DND-41 (cell line): ENCODE measurements around the gene CPZ.

ENCODE experiments used
- CTCF ChIP-seq: IDR thresholded peaks from 2 replicates; pipeline ENCODE4 v1.5.1; 2012; ENCODE audit warnings: borderline replicate concordance, low read length, moderate library complexity, mild to moderate bottlenecking; ENCODE audit not compliant: poor library complexity, severe bottlenecking; ENCODE audit errors: extremely low read depth
- EZH2 ChIP-seq: IDR thresholded peaks from 3 replicates; pipeline ENCODE4 v1.6.1; 2012; ENCODE audit warnings: borderline replicate concordance, low read depth, mild to moderate bottlenecking, moderate library complexity, low read length, inconsistent platforms; ENCODE audit not compliant: severe bottlenecking

- no peak for TF ChIP-seq CTCF
- no peak for TF ChIP-seq EZH2
Observed at GRCh38 chr4:8564595-8564994, 28.0 kb upstream of the CPZ start.
